GM12878 (cell line): ENCODE results near the gene RFWD3.

Experiments
- CTCF ChIP-seq, 3 experiments: IDR thresholded peaks in 2 of 3; conservative IDR thresholded peaks in 1 of 3; 2 replicates each; pipeline ENCODE4 v1.5.1; 2011; ENCODE audit warnings: low read depth in 3 of 3, low read length in 3 of 3, mild to moderate bottlenecking in 3 of 3, control low read depth in 2 of 3, moderate library complexity in 2 of 3, inconsistent platforms in 1 of 3, mixed read lengths in 1 of 3; ENCODE audit not compliant: control insufficient read depth in 2 of 3, insufficient read depth in 1 of 3; ENCODE audit errors: extremely low read depth in 1 of 3
- EZH2 ChIP-seq: IDR thresholded peaks from 2 replicates; pipeline ENCODE4 v1.6.1; 2012; ENCODE audit warnings: low read depth, mild to moderate bottlenecking, control low read depth, inconsistent platforms, low read length, borderline replicate concordance; ENCODE audit not compliant: control insufficient read depth
- NBN ChIP-seq: fragments of 450-650 bp; IDR thresholded peaks from 2 replicates; pipeline ENCODE4 v1.6.1; 2016
- RAD21 ChIP-seq: IDR thresholded peaks from 2 replicates; pipeline ENCODE4 v1.6.1; 2011; ENCODE audit warnings: mild to moderate bottlenecking, low read depth, low read length, moderate library complexity; ENCODE audit not compliant: insufficient read depth

- TF ChIP-seq CTCF (IDR thresholded peaks at IDR 0.05 in 2 of 3, conservative IDR thresholded peaks at IDR 0.05 in 1 of 3; ENCODE audit: control insufficient read depth in 2 of 3, extremely low read depth in 1 of 3, insufficient read depth in 1 of 3, low read depth in 3 of 3, low read length in 3 of 3) (no peak), NBN (no peak), EZH2 (no peak), RAD21 (no peak)
Measured at GRCh38 chr16:74710401-74710800, 43.7 kb upstream of the RFWD3 start.
